ENCODE results near the gene HYDIN. TPM values are rescaled to one million over a fixed set of nuclear protein-coding genes. Genes with fewer than 3 reads are reported as not detected.
"Not testable (repeated sequence)": the region's sequence is repeated elsewhere in the genome, so short reads cannot be mapped to it uniquely, and the experiment has no call there.

HYDIN gene
- total RNA-seq, 1 donor from 2014 or later, result 4.0 TPM

DNA sequence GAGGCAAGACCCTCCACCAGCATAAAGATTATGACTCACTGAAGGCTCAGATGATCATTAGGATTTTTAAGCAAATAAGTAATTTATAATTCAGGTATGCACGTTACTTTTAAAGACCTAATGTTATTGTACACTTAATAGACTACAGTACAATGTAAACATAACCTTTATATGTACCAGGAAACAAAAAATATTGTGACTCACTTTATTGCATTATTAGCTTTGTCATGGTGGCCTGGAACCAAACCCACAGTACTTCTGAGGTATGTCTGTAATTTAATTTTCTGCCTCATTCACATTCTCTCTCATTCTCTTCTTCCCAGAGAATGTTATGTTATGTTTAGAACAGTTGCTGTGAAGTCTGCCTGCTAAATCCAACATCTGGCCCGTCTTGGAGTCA is 407.8 kb downstream of the HYDIN start:
- H3K4me3 ChIP-seq (ENCODE audit: low read depth, low read length); DNase-seq (ENCODE audit: low read depth); H3K27me3 ChIP-seq (ENCODE audit: control insufficient read depth, insufficient read depth, low read length); H3K36me3 ChIP-seq (ENCODE audit: control insufficient read depth, insufficient read depth, low read length): not testable (repeated sequence)

DNA sequence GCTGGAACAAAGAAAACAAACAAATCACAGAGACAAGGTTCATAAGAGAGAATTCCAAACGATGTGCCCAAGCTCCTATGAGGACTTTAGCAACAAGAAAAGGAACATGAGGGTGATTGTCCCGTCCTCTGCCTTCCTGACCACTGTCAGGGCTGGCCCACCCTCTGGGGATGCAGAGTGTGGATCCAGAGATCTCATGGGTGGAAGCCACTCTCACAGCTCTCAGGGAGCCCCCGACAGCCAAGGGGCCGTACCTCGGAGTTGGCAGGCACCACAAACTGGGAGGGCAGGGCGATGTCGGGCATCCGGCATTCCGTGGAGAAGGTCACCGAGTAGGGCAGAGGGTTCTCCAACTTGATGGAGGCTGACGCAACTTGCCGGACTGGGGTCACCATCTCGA is 412.4 kb downstream of the HYDIN start:
- H3K27me3 ChIP-seq (ENCODE audit: control insufficient read depth, insufficient read depth, low read length); H3K36me3 ChIP-seq (ENCODE audit: control insufficient read depth, insufficient read depth, low read length); DNase-seq (ENCODE audit: low read depth); H3K4me3 ChIP-seq (ENCODE audit: low read depth, low read length): not testable (repeated sequence)

DNA sequence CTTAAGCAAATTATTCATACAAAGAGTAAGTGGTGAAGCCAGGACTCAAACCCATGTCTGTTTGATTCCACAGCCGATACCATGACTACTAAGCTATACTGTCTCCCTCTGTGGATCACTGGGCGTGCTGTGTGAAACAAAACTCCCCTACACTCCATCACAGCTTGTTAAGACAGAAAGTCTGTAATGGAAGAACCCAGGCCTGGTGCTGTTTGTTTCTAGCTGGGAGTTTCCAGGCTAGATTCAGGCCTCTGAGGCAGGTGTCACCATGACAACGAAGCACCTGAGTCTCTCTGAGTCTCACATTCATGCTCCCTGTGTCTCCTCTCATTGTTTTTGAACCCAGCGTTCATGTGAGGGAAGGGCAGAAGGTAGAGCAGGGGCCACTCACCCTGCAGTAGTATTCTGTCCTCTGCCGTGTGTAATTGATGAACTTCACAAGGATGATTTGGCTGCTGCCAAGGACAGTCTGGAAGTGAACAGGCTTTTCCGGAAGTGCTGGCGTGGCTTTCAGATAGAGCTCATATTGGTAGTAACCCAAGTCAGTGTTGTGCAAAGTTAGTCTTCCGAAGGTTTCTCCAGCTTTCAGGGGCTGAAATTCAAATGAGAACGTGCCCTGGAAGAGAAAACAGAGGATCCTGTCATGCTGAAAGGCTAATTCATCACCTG is 421.0 kb downstream of the HYDIN start:
- Histone ChIP-seq H3K4me3 (ENCODE audit: low read depth, low read length) (no peak overlapping the region), H3K27me3 (ENCODE audit: control insufficient read depth, insufficient read depth, low read length) (no peaks in the 10 kb centered on the region), H3K36me3 (ENCODE audit: control insufficient read depth, insufficient read depth, low read length) (no peaks in the 10 kb centered on the region)
- no peak for DNase-seq (ENCODE audit: low read depth)
- TF ChIP-seq, protein P1, sequence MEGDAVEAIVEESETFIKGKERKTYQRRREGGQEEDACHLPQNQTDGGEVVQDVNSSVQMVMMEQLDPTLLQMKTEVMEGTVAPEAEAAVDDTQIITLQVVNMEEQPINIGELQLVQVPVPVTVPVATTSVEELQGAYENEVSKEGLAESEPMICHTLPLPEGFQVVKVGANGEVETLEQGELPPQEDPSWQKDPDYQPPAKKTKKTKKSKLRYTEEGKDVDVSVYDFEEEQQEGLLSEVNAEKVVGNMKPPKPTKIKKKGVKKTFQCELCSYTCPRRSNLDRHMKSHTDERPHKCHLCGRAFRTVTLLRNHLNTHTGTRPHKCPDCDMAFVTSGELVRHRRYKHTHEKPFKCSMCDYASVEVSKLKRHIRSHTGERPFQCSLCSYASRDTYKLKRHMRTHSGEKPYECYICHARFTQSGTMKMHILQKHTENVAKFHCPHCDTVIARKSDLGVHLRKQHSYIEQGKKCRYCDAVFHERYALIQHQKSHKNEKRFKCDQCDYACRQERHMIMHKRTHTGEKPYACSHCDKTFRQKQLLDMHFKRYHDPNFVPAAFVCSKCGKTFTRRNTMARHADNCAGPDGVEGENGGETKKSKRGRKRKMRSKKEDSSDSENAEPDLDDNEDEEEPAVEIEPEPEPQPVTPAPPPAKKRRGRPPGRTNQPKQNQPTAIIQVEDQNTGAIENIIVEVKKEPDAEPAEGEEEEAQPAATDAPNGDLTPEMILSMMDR (IDR thresholded peaks at IDR 0.05; ENCODE audit: insufficient read depth, low read length, poor library complexity, severe bottlenecking), result no peak

DNA sequence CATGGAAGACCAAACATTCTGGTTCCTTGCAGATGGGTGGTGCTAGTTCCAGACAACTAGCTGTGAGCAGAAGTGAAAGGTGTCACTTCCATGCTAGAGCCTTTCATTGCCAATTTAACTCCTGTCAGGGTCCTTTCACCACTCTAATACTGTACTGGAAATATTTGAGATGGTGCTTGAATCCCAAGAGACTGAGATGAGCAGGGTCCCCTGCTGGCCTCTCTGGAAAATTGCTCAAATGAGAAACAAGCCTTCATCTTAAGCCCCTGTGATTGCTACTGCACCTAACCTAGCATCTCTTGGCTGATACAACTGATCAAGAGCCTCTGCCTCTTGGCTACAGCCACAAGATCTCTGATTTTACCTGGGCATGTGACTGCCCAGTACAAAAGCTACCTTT is 422.2 kb downstream of the HYDIN start:
- Histone ChIP-seq H3K36me3 (ENCODE audit: control insufficient read depth, insufficient read depth, low read length) (no peaks in the 10 kb centered on the region), H3K27me3 (ENCODE audit: control insufficient read depth, insufficient read depth, low read length) (no peaks in the 10 kb centered on the region), H3K4me3 (ENCODE audit: low read depth, low read length) (no peak overlapping the region)
- TF ChIP-seq, protein P1 (IDR thresholded peaks at IDR 0.05; ENCODE audit: insufficient read depth, low read length, poor library complexity, severe bottlenecking), result no peak
- no peak for DNase-seq (ENCODE audit: low read depth)

DNA sequence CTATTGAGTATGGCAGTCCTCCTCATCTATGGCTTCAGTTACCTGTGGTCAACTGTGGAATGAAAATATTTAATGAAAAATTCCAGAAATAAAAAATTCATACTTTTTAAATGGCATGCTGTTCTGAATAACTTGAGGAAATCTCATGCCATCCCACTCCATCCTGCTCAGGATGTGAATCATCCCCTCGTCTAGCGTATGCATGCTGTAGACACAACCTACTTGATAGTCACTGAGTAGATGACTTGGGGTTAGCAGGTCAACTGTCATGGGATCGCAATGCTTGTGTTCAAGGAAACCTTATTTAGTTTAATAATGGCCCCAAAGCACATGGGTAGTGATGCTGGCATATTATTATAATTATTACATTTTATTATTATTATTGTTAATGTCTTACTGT is 424.7 kb downstream of the HYDIN start:
- Histone ChIP-seq H3K27me3 (ENCODE audit: control insufficient read depth, insufficient read depth, low read length) (no peaks in the 10 kb centered on the region), H3K36me3 (ENCODE audit: control insufficient read depth, insufficient read depth, low read length) (no peaks in the 10 kb centered on the region), H3K4me3 (ENCODE audit: low read depth, low read length) (no peak overlapping the region)
- DNase-seq (ENCODE audit: low read depth), result peak; percentile 2
- TF ChIP-seq, protein P1 (IDR thresholded peaks at IDR 0.05; ENCODE audit: insufficient read depth, low read length, poor library complexity, severe bottlenecking), result no peak

DNA sequence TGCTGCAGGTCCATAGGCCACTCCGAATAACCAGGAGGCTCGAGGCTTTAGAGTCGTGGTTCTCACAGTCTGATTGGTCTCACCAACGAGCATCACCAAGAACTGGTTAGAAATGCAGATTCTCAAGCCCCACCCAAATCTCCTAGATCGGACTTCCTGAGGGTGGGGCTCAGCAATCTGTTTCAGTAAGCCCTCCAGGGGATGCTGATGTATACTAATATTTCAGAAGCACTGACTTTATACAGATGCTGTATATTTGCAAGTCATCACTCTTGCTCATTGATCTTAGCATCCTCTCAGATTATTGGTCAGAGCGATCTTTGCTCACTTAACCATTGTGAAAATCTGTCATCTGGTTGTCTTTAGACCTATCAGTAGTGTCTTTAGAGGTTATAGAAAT is 425.1 kb downstream of the HYDIN start:
- H3K27me3 ChIP-seq (ENCODE audit: control insufficient read depth, insufficient read depth, low read length), result no peaks in the 10 kb centered on the region
- no peak for DNase-seq (ENCODE audit: low read depth)
- H3K4me3 ChIP-seq (ENCODE audit: low read depth, low read length), result no peak overlapping the region
- H3K36me3 ChIP-seq (ENCODE audit: control insufficient read depth, insufficient read depth, low read length), result no peaks in the 10 kb centered on the region
- TF ChIP-seq, protein P1 (IDR thresholded peaks at IDR 0.05; ENCODE audit: insufficient read depth, low read length, poor library complexity, severe bottlenecking), result no peak

DNA sequence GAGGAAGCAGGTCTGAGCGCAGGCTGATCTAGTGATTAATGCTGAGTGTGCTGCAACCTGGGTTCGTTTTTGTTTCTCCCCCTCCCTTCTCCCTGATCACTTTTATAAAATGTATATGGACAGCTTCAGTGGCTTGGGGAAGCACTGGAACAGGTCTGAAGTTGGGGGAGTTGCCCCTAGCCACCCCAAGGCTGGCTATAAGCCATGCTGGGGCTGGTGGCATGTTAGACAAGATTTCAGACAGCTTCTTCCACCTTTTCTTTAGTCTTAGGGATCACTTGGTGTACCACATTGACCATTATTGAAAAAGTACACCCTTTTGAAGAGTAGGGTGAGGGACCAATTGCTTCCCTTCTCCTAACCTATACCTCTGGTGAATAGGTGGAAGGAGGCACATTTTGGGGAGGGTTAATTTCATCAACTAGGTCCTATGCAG is 425.8 kb downstream of the HYDIN start:
- TF ChIP-seq, protein P1 (IDR thresholded peaks at IDR 0.05; ENCODE audit: insufficient read depth, low read length, poor library complexity, severe bottlenecking), result no peak
- no peak for DNase-seq (ENCODE audit: low read depth)
- H3K4me3 ChIP-seq (ENCODE audit: low read depth, low read length), result no peak overlapping the region
- H3K27me3 ChIP-seq (ENCODE audit: control insufficient read depth, insufficient read depth, low read length), result no peaks in the 10 kb centered on the region
- no peaks in the 10 kb centered on the region for H3K36me3 ChIP-seq (ENCODE audit: control insufficient read depth, insufficient read depth, low read length)
